ENCODE results near the gene ADARB2.

- TF ChIP-seq CTCF (conservative IDR thresholded peaks at IDR 0.05; ENCODE audit: low read depth in 2 of 2) (no peak), EZH2phosphoT487 (IDR thresholded peaks at IDR 0.05; ENCODE audit: unreplicated experiment) (no peak), STAT1 (IDR thresholded peaks at IDR 0.05; ENCODE audit: unreplicated experiment) (no peak)
These were observed 462.4 kb downstream of the ADARB2 start for GRCh38 chr10:1274701-1275544.
